Measurements from ENCODE around the gene GLIPR1L2.
"Not testable (repeated sequence)": the region's sequence is repeated elsewhere in the genome, so short reads cannot be mapped to it uniquely, and the experiment has no call there.

DNA sequence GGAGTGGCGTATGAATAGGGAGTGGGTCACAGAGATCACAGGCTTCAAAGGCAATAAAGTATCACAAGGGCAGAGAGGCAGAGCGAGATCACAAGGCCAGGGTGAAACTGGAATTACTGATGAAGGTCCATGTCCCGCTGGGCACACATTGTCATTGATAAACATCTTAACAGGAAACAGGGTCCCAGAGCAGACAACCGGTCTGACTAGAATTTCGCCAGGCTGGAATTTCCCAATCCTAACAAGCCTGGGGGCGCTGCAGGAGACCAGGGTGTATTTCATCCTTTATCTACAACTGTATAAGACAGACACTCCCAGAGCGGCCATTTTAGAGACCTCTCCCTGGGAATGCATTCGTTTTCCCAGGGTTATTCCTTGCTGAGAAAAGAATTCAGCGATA, 67.0 kb downstream of the GLIPR1L2 start:
- TF ChIP-seq CTCF (conservative IDR thresholded peaks at IDR 0.05; ENCODE audit: low read depth, low read length); EZH2 (IDR thresholded peaks at IDR 0.05; ENCODE audit: borderline replicate concordance, low read depth, low read length, poor library complexity, severe bottlenecking): not testable (repeated sequence)

All from A673 (cell line).